HL-60 (cell line): ENCODE results near the gene HS6ST3.

Source experiments
- DNase-seq, 2 experiments: peaks; one replicate each; pipeline ENCODE4 v3.0.0-alpha.2; 2010 to 2020; ENCODE audit warnings: low read depth in 1 of 2, low spot score in 1 of 2
- H3K27ac ChIP-seq: fragments of 250-450 bp; sonication (Bioruptor Pico); replicated peaks from 2 replicates; pipeline ENCODE4 v1.5.1; 2020; ENCODE audit warnings: mild to moderate bottlenecking, moderate library complexity
- H3K27me3 ChIP-seq: fragments of 250-450 bp; sonication (Bioruptor Pico); 2 replicates; pipeline ENCODE4 v1.5.1; 2021; ENCODE audit warnings: mild to moderate bottlenecking, moderate library complexity; ENCODE audit not compliant: insufficient read depth, poor library complexity, severe bottlenecking
- H3K4me3 ChIP-seq: replicated peaks from 2 replicates; pipeline ENCODE4 v1.5.1; 2011; ENCODE audit warnings: mild to moderate bottlenecking, control low read depth, low read length; ENCODE audit not compliant: insufficient read depth
- CTCF ChIP-seq: IDR thresholded peaks from one replicate; pipeline ENCODE4 v1.5.1; 2011; ENCODE audit warnings: low read length, control low read depth, inconsistent platforms; ENCODE audit not compliant: insufficient read depth
- GABPA ChIP-seq: IDR thresholded peaks from 2 replicates; pipeline ENCODE4 v1.6.1; 2012; ENCODE audit warnings: low read depth
- POLR2AphosphoS5 ChIP-seq: IDR thresholded peaks from 2 replicates; pipeline ENCODE4 v1.6.1; 2012; ENCODE audit warnings: low read depth
- REST ChIP-seq: IDR thresholded peaks from 2 replicates; pipeline ENCODE4 v1.6.1; 2012; ENCODE audit warnings: low read depth; ENCODE audit not compliant: insufficient replicate concordance
- SPI1 ChIP-seq: IDR thresholded peaks from 2 replicates; pipeline ENCODE4 v1.6.1; 2012; ENCODE audit warnings: low read depth, mild to moderate bottlenecking, borderline replicate concordance

The HS6ST3 gene

GRCh38 chr13:96821971-96822370, 732.1 kb downstream of the HS6ST3 start:
- no peak for DNase-seq
- Histone ChIP-seq H3K27ac (no peak overlapping the region), H3K4me3 (no peak overlapping the region), H3K27me3 (no peaks in the 10 kb centered on the region)
- TF ChIP-seq GABPA (no peak), POLR2AphosphoS5 (no peak), SPI1 (no peak), CTCF (no peak), REST (no peak)

GRCh38 chr13:96822895-96823294, 733.0 kb downstream of the HS6ST3 start:
- Histone ChIP-seq H3K27me3 (no peaks in the 10 kb centered on the region), H3K4me3 (no peak overlapping the region), H3K27ac (no peak overlapping the region)
- no peak for TF ChIP-seq REST
- no peak for TF ChIP-seq CTCF
- no peak for TF ChIP-seq GABPA
- no peak for TF ChIP-seq SPI1
- no peak for TF ChIP-seq POLR2AphosphoS5
- no peak for DNase-seq

- Histone ChIP-seq H3K4me3 (no peak overlapping the region), H3K27ac (no peak overlapping the region), H3K27me3 (peaks cover 2% of the 10 kb centered on the region)
- TF ChIP-seq REST: no peak
- TF ChIP-seq GABPA: no peak
- no peak for TF ChIP-seq SPI1
- no peak for TF ChIP-seq CTCF
- no peak for TF ChIP-seq POLR2AphosphoS5
- DNase-seq: peak in 1 of 2 experiments; percentile 68
Observed at GRCh38 chr13:96824140-96824539, 734.2 kb downstream of the HS6ST3 start.
